Raji (cell line): ENCODE data around the gene LRP1B.

Source experiments
- POLR2A ChIP-seq: IDR thresholded peaks from 2 replicates; pipeline ENCODE4 v1.6.1; 2011; ENCODE audit warnings: low read depth, low read length, control low read depth; ENCODE audit not compliant: insufficient read depth

LRP1B gene

DNA sequence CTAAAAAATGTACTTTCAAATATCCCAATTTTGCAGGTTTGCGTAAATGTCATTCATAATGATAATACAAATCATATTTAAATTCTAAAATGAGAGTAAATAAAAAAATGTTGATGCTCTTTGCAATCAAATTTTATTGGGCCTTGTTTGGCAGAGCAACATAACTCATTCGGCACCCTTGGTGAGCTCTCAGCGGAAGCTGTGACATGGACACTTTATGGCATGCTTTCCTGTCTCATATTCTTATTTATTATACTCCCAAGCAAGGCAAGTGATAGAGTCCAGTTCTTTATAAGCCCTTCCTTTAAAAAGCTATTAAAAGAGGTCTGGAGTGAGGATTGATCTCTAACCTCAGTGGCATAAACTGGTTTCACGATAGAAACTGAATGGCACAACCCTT lies 1857.4 kb downstream of the LRP1B start:
- TF ChIP-seq POLR2A = no peak

- no peak for TF ChIP-seq POLR2A
Measured at GRCh38 chr2:140270224-140270623, 1860.6 kb downstream of the LRP1B start.

DNA sequence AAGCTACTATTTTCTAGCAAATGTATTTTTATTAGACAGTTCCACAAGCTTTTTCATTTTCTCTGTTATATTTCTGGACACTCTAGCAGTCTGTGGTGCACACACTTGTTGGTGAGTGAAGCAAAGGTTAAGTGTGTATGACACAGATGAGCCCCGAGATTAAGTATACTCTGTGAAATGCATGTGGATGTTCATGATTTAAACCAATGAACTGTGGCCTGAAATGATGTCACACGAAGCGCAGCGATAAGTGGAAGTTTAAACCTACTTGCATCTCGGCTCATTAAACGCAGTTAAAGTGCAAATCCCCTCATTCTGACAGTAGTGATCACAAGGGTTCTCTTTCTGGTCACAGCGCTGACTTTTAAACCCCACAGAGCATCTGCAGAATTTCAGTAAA lies 1861.8 kb downstream of the LRP1B start:
- no peak for TF ChIP-seq POLR2A

DNA sequence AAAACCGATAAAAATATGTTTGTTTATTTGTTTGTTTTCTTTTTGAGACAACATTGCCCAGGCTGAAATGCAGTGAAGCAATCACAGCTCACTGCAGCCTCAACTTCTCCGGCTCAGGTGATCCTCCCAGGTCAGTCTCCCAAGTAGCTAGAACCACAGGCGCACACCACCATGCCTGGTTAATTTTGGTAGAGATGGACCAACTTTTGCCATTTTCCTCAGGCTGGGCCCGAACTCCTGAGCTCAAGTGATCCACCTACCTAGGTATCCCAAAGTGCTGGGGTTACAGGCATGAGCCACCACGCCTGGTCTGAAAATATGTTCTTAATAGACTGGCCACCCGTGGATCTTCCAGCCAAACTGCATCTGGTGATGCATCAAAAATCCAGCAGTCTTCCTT lies 1867.9 kb downstream of the LRP1B start:
- TF ChIP-seq POLR2A = no peak

DNA sequence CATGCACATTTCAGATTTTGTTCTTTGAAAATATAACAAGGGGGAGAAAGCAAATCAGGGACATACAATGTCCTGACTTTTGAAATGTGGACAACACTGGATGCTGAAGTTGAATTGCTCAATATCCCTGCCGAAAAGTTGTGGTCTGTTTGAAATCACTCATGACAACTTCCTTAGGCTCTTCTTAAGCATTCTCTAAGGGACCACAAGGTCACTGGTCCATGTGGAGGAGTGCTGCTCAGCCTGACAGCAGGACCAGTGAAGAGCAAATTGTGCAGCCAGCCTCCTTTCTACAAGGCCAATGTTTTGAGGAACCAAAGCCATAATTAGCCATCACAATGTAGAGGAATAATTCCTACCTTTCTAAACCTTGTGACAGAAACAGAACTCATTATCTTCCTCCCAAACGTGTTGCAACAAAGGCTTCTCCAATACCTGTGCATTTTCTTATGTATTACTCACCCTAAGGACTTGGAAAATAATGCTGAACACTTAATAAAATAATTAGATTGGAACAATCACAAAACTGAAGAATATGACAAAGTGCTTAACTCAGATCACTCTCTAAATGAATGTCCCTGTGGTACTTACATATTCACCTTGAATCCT lies 1873.0 kb downstream of the LRP1B start:
- TF ChIP-seq POLR2A = no peak

DNA sequence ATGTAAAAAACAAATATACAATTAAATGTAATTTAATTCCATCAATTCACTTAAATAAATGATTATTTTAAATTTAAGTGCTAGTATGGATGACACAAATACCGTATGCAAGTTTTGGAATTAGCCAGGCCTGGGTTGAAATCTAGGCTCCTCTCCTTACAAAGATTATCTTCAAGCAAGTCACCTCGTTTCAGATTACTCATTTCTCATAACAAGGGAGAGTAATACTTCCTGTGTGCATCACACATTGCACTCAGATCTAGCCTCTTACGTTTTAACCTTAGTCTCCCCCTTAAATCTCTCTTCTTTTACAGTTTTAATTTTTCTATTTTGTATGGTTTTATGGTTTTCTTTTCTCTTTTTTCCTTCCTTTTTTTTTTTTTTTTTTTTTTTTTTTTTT lies 1874.7 kb downstream of the LRP1B start:
- no peak for TF ChIP-seq POLR2A

- no peak for TF ChIP-seq POLR2A
Measured at GRCh38 chr2:140249821-140250220, 1881.0 kb downstream of the LRP1B start.

DNA sequence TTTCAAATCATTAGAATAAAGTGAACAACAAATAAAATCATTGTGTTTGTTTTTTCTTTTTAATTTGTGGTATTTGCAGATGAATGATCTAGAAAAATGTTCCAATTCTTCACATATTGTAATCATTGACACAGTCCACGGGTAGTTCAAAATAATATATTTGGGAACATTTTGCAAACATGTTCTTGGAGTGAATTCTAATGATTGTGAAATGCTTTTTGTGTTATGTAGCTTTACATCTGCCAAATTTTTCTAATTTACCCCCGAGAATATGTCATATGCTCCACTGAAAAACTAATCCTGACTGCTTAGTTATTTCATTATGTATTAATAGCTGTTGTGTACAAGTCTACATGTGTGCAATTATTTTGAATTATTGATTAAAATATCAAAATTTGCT lies 1882.2 kb downstream of the LRP1B start:
- TF ChIP-seq POLR2A = no peak

DNA sequence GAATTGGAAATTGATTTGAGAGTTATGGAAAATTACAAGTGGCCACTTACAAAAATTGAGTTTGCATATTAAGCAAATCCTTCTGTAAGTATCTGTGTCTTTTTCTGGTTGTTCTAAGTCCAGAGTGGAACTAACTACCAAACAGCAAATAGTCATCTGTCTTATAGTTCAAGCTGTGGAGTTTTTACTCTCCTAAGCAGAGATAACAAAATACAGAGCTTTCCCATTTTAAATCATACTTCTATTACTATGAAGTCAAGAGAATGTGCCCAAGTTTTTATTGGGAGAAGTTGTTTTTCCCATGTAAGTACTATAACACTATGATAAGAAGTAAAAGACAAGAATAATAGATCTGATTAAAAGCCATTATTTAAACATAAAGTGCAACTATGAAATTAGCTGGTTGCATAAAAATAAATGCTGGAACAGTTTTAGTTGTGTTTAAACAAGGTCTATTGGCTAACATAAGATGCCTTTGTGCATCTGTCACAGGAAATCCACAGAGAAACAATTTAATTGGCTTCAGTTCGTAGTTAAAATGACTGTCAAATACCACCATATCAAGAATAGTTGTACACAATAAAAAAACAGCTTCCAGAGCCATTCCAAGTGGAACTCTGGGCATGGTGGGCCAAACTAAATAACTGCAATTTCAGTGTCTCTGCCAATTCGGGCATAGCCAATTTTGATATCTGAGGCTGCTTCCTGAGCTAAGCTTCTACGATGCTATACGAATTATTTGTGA lies 1883.2 kb downstream of the LRP1B start:
- no peak for TF ChIP-seq POLR2A

GRCh38 chr2:140246957-140247356 lies 1883.9 kb downstream of the LRP1B start:
- TF ChIP-seq POLR2A = no peak

DNA sequence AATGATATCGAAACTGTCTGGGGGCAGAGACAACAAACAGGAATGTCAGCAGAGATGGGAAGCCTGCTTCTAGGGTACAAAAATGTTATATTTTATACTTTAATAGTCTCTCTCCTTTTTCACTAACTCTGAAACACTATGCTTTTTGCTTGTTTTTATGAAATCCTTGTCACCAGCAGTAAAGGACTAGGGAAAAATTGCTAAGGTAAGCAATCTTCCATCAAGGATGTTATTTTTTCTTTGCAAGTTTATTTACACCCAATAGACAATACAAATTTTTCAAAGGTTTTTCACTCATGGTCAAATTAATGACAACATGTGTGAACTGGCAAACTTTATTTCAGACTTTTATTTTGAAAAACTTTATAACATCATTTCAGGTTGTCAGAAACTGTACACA lies 1884.8 kb downstream of the LRP1B start:
- TF ChIP-seq POLR2A = no peak

DNA sequence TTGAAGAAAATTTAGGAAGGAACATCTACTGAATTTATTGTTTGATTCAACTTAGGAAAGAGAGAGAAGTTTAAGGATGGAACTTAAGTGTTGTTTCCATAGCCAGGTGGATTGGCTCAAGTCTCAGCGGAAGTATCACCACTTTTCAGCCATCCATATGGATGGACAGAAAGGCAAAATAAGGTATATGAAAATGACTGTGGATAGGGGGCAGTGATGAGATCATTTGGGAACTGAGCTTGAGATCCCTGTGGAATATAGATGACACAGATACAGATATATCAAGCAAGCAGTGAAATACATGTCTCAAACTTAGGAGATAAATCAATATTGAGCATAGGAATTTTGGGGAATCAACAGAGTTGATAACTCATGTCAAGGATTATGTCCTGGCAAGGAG lies 1887.9 kb downstream of the LRP1B start:
- no peak for TF ChIP-seq POLR2A

DNA sequence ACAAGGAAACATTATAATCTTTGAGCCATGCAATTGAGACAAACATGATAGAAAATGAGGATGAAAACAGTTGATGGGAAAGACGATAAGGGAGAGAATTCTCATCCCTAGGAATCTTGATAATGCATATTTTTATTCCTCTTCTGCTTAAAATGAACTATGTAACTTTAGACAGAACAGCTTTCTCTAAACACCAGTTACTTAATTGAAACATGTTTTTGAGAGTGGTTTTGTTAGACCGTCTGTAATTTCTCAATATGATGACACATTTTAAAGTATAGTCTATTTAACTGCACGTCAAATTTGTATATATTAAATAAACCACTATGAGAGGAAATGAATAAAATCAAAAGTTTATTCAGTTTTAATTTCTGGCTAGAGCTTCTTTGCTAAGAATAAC lies 1896.7 kb downstream of the LRP1B start:
- no peak for TF ChIP-seq POLR2A

- no peak for TF ChIP-seq POLR2A
Measured at GRCh38 chr2:140210963-140211362, 1919.9 kb downstream of the LRP1B start.

DNA sequence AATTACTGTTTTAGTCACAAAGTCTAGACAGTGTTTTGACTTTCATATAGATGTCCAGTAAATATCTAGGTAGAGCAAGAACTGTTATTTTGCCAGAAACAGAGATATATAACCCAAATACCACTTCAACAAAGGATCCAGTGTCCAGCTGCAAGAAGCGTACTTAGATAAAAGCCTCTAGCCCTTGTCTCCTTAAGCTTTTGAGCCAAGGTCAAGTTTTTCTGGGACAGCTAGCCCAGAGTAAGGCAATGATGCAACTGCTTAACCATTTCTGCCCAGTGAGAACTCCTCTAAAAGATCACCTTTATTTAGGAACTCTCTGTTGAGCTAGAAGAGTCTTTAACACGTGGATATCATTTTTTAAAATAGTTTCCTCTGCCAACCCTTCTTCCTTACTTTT lies 1925.7 kb downstream of the LRP1B start:
- no peak for TF ChIP-seq POLR2A

DNA sequence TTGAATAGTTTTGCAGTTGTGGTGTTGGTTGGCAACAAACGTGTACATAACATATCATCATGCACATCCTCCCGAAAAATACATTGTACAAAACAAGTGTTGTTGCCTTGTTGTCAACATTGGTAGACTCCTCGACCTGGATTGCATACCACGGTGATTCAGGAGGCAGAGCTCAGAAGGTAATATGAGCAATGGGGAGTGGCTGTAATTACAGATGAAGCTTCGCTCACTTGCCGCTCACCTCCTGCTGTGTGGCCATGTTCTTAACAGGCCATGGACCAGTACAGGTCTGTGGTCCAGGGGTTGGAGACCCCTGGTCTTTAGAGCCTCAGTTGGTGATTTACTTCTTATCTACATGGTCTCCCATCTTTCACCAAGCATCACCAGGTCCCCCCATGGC lies 1927.5 kb downstream of the LRP1B start:
- no peak for TF ChIP-seq POLR2A

- no peak for TF ChIP-seq POLR2A
Measured at GRCh38 chr2:140201572-140201971, 1929.2 kb downstream of the LRP1B start.
